IPS-NIHi11 (cell line): ENCODE data around the gene SWI5.
A peak's percentile ranks its signal among the peaks of the same experiment; 100 is the strongest.
"Not testable (repeated sequence)": the region's sequence is repeated elsewhere in the genome, so short reads cannot be mapped to it uniquely, and the experiment has no call there.

Experiments used
- DNase-seq: peaks from one replicate; pipeline ENCODE4 v3.0.0; 2012; ENCODE audit warnings: mixed read lengths, low spot score

Gene SWI5

DNA sequence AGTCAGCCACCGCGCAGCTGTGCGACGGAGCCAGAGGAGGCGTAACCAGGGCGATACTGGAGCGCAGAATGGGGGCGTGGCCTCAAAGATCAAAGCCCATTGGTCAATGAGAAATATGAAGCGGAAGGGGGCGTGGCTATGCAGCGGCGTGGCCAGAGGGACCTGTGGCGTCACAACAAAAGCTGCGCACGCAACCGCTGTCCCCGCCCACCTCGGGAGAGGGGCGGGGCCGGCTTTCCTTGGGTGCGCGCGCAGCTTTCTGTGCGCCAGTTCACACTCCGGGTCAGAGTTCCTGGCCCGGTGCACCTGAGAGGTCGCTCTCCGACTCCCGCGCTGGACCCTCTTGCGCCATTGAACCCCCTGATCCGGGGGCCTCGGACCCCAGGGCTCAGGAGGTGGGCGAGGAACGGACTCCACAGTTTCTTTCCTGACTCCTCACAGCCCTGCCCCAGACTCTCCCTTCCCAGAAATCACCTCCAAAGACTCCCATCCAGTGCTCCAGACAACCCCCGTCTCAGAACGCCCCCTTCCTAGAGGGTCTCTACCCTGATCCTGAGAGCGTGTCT lies at the start of gene SWI5:
Gene SWI5 (plus strand): TSS at position 269 of the 566 bp plus-strand sequence.
- DNase-seq = peak; percentile 97

DNA sequence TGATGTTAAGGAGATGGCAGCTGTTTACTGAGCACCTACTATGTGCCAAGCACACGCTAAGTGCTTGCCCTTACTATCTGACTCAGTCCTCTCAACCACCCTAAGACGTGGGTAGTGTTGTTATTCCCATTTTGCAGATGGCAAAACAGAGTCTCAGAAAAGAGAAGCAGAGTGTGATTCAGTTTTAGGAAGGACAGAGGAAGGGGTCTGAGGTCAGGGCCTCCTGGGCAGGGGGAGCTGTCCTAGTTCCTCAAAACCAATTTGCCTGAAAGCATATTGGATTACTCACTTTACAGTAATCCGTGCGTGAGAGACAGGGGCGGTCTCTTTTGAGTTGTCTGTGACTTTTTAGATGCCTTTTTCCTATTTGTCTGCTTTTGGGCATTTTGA lies 49.7 kb upstream of the SWI5 start:
- no peak for DNase-seq

DNA sequence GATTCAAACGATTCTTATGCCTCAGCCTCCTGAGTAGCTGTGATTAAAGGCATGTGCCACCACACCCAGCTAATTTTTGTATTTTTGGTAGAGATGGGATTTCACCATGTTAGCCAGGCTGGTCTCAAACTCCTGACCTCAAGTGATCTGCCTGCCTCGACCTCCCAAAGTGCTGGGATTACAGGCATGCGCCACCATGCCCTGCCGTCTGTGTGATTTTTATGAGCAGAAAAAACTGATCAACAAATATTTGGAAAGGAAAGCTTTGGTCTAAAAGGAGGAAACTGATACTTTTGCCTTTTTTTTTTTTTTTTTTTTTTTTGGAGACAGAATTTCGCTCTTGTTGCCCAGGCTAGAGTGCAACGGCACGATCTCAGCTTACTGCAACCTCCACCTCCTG lies 45.2 kb upstream of the SWI5 start:
- not testable (repeated sequence) for DNase-seq

GRCh38 chr9:128231638-128232527 lies 44.2 kb upstream of the SWI5 start:
- DNase-seq = no peak

DNA sequence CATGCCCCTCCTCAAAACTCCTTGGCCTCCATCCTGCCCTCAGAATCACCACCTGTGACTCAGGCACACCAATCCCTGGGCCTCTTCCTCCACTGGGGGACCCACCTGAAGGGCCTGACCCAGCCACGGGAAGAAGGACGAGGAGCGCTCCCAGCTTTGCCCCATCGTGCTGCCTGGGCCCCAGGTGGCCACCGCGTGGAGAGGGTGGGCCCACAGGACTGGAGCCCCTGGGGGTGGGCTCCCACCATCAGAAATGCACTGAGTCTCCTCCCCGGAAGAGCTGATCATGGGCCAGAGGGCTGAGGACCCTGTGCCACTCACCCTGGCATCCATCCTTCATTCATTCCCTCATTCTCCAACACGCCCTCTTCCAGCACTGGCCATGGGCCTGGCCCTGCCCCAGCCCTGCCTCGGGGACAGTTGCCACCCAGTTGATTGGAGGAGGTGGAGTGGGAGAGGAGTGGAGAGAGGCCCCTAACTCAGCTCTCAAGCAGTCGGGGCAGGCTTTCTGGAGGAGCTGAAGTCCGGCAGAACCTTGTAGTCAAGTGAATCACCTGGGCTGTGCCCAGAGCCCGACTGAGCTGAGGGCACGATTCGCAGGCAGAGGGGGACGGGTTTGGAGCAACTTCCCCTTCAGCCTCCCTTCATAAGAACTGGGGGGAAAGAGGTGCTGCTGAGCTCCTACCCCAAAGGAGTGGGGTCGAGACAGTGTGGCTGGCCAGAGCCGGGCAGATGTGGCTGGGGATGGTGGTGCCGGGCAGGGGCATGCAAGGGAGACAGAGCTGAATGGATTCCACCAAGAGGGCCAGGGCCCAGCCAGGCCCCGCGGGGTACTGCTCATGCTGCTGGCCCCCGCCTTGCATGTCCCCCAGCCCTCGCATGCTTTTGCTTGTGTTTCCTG lies 43.3 kb upstream of the SWI5 start:
- peak; percentile 9 for DNase-seq

GRCh38 chr9:128233817-128234406 lies 42.2 kb upstream of the SWI5 start:
- DNase-seq = no peak

GRCh38 chr9:128242124-128242523 lies 34.0 kb upstream of the SWI5 start:
- no peak for DNase-seq

- no peak for DNase-seq
Observed at GRCh38 chr9:128242828-128243214, 33.3 kb upstream of the SWI5 start.

GRCh38 chr9:128243215-128244018 lies 32.7 kb upstream of the SWI5 start:
- no peak for DNase-seq

DNA sequence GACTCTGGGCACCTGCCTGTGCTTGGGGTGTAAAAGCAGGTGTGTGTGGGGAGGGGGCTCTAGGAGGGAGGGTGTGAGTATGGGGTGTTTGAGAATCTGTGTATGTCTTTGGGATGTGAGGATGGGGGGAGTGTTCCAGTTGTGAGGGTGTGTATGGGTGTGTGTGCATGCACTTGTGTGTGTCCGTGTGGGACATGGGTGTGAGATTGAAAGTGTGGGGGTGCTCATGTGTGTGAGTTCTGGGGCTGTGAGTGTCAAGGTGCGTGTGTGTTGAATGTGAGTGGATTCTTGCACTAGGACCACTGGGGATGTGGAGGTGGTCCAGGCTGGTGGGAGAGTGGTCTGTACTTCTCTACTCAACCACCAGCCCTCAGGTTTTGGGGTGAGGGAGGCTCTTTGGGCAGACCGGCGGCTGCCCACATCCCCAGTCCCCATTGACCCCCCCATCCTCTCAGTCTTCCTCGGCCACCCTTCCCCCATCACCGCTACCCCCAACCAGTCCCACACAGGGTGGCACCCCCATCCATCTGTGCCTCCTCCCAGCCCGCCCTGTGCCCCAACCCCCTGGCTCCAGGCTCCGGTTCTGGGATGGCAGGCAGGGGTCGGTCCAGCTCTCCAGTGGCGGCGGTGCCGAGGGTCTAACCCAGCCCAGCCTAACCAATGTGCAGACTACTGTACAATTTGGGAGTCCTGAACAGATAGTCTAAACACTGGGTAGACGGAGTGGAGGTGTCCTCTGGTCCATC lies 31.8 kb upstream of the SWI5 start:
- peak; percentile 14 for DNase-seq

DNA sequence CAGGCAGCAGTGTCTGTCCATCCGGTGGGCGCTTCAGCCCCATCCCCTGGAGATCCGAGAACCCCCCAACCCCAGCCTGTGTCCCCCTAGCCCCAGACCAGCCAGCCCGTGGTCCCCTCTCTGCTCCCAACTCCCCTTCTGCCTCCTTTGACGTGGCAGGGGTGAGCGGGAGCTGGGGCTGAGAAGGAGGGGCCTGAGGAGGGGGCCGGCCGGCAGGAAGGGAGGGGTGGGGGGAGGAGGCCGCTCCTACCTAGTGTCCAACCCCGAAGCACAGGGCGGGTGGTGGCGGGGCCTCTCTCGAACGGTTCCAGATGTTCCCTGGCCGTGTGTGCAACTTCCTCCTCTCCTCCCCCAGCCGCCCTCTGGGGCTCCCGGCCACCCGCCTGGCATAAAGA lies 31.2 kb upstream of the SWI5 start:
- DNase-seq = peak; percentile 85

GRCh38 chr9:128245421-128246151 lies 30.5 kb upstream of the SWI5 start:
- no peak for DNase-seq

DNA sequence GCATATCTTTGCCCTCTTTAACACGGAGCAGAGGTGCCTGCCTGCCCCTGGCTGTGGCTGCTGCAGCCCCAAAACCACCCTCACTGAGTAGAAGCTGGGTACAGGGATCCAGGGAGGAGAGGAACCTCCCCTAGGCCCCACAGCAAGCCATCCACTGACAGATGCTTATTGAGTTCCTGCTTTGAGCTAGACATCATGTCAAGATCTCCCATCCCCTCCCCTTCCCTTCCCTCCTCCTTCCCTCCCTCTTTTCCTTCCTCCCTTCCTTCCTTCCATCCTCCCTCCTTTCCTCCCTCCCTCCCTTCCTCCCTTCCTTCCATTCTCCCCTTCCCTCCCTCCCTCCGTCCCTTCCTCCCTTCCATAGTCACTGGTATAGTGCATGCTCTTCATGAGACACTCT lies 29.6 kb upstream of the SWI5 start:
- DNase-seq = no peak

DNA sequence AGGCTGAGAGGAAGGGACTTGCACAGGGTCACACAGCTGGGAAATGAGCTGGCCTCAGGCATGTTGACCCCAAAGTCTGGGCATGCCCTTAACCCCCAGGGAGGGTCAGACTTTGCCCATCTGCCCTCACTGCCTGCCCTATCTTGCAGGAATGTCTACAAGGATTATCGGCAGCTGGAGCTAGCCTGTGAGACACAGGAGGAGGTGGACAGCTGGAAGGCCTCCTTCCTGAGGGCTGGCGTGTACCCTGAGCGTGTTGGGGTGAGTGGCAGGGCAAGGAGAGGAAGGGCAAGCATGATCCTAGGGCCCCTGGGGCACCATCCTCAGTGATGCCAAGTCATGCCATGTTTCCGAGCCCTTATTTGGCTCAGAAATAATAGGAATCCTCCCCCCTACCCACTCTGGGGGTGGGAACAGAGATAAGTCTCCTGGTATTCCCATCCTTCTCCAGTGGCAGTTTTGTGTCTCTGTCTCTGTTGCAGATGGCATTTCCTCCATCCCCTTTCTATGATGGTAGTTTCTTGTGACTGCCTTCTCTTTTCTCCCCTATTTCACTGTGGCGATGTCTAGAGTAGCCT lies 28.8 kb upstream of the SWI5 start:
- DNase-seq = no peak

DNA sequence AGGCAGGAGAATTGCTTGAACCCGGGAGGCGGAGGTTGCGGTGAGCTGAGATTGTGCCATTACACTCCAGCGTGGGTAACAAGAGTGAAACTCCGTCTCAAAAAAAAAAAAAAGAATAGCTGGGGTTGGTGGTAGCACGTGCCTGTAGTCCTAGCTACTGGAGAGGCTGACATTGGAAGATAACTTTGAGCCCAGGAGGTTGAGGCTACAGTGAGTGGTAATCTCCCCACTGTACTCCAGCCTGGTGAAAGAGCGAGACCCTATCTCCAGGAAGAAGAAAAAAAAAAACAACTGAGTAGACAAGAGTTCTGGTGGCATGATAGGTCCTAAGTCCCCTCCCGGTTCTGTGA lies 26.5 kb upstream of the SWI5 start:
- DNase-seq = no peak

DNA sequence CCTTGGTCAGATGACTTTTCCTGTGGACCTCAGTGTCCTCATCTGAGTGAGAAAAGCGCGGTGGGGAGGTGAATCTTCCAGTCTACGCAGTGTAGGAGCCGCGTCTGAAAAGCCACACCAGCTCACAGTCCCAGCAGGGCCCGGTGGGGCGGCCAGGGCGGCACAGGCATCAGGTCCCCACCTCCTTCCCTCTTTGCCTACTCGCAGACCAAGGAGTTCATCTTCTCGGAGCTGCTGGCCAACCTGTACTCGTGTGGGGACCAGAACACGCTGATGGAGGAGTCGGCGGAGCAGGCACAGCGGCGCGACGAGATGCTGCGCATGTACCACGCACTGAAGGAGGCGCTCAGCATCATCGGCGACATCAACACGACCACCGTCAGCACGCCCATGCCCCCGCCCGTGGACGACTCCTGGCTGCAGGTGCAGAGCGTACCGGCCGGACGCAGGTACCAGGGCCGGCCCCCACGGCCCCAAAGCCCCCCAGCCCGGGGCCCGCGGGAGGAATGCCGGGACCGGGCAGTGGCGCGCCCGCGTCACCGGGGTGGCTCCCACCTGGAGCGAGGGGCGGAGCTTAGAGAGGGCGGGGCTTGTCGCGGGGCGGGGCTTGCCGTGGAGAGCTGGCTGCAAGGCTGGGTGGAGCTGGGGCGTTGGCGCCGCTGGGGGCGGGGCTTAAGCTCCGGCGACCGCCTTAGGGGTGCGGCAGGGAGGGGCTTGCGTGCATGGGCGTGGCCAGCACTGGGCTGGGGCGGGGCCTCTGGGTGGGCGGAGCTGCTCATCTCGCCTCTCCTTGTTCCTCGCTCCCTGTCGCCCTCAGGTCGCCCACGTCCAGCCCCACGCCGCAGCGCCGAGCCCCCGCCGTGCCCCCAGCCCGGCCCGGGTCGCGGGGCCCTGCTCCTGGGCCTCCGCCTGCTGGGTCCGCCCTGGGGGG lies 25.9 kb upstream of the SWI5 start:
- DNase-seq = peak; percentile 97

- no peak for DNase-seq
Observed at GRCh38 chr9:128250839-128251731, 25.0 kb upstream of the SWI5 start.

DNA sequence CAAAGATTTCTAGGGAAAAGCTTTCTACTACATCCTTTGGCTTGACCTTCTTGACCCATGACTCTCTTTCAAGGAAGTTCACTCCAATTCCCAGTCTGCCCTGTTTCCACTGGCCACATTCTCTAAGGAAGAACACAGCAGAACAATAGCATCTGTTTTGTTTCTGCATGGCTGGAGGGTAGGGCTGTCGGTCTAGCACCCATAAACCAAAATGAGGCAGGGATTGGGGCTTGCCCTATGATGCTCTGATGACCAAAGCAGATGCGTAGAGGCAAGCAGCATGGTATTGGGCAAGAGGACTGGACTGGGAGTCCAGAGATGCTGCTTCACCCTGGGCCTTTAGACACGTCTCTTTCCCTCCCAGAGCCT lies 24.4 kb upstream of the SWI5 start:
- DNase-seq = no peak
